Measurements from ENCODE around the gene PRR14L.
"Not testable (repeated sequence)": the region's sequence is repeated elsewhere in the genome, so short reads cannot be mapped to it uniquely, and the experiment has no call there.

PRR14L gene

DNA sequence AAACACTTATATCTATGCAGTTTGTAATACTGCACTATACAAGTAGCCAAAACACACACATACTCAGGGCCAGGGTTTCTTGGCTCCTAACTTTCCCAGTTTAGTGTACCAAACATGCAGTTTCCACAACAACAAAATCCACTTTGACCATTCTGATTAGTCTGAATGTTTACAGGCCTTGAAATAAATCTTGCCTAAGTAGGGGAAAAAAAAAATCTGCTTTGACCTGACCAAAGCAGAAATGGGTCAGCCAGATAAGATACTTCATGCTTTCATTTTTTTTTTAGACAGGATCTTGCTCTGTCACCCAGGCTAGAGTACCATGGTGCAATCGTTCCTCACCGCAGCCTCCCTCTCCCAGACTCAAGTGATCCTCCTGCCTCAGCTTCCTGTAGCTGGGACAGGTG lies 10.1 kb downstream of the PRR14L start:
- no peak for DNase-seq

DNA sequence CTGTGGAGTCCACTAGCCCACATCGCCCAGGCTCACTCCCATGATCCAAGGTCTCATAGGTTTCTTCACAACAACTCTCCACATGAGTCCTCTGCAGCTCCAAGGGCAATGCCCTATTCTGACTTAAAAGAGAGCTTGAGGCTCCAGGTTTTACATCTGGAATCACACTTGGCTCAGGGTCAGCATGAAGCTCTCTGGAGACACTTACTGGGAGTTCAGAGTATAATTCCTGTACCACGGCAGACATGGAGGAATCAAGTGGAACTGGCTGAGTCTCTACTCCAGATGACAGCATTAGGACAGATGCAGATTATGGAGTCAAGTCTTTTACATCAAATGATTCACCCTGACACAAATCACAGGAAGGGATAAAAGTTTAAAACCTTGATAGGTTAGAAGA lies 11.4 kb downstream of the PRR14L start:
- DNase-seq = no peak

DNA sequence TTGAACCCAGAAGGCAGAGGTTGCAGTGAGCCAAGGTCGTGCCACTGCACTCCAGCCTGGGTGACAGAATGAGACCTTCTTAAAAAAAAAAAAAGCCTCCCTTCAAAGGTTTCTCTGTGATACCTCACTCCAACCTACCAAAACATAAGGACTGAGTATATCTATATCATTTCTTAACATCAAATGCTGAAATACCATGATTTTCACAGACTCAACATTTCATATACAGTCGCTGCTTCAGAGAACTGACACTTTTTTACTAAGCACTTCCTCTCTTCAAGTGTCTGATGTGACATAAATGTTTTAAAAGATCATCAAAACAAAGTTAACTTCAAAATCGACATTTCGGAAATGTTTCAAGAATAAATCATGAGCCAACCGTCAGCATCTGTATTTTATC lies 12.0 kb downstream of the PRR14L start:
- DNase-seq = no peak

DNA sequence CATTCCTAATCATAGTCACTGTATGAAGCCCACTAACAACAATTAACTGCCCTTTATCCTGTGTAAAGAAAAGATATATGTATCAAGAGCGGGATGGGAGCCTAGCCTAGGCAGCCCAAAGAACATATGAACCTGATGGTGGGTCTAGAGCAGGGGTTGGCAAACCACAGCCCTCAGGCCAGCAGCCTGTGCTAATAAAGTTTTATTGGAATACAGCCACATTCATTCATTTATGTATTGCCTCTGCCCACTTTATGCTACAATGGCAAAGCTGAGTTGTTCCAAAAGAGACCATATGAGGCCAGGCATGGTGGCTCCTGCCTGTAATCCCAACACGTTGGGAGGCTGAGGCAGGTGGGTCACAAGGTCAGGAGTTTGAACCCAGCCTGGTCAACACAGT lies 13.5 kb downstream of the PRR14L start:
- DNase-seq = no peak

DNA sequence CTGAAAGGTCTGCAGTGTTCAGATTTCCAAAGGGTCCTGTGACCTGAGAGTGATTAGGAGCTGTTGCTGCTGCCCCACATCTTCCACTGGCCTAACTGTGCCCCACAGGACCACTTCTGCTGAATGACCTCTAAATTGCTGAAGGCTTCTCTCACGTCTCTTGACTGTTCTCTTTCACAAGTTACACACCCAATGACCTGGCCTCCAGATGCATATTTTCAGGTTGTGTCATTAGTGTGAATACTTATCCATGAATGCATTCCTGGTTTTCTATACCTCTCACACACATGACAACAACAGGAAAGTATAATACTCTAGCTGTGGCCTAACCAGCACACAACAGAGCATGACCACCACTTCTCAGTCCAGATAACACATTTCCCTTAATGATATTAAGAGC lies 15.4 kb downstream of the PRR14L start:
- no peak for DNase-seq

DNA sequence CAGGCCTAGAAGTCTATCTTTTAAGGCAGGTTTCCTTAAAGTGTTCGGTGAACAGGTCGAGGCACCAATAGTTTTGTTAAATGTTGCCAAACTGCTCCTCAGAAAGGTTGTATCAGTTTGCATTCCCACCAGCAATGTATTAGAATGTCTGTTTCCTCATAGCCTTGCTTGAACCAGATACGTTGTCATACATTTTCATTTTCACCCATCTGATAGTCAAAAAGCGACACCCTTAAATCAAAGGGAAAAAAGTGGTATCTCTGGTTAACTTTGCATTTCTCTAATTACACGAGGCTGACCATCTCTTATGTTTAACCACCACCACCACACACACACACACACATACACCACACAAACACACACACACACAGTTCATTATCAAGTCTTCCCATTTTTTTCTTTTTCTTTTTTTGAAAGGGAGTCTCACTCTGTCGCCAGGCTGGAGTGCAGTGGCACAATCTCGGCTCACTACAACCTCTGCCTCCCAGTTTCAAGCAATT lies 16.3 kb downstream of the PRR14L start:
- no peak for DNase-seq

DNA sequence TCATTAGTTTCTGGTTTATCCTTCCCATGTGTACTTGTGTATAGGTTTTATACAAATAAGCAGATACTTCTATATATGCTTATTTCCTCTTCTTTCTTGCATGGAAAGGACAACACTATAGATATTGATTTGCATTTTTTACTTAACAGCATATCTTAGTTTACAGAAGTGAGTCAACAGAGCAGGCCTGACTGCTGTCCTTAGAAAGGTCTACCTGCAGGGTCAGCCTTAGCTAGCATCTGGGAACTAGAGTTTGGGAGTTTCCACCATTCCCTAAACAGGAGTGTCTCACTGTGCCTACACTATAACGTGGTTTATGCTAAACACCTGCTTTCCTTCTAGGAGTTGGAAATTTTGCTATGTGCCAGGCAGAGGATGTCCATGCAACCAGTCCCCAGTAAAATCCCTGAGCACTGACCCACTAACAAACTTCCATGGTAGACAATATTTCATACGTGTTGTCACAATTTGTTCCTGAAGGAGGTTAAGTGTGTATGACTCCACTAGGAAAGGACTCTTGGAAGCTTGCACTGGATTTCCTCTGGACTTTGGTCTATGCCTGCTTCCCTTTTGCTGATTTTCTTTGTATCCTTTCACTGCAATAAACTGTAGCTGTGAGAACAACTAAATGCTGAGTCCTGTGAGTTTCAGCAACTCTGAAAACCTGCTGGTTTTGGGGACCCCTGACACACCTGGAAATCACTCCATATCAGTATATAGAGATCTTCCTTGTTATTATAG lies 17.7 kb downstream of the PRR14L start:
- DNase-seq = no peak

DNA sequence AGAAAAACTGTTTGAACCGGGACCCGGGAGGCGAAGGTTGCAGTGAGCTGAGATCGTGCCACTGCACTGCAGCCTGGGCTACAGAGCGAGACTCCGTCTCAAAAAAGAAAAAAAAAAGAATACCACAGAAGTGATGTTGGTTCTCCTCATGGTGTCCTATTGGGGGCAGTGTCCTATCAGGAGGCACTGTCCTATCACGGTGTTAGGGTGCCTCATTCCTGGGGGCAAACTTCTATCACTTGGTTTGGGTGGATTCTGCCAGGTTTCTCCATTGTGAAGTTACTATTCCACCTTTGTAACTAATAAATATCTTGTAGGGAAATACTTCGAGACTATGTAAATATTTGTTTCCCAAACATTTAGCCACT lies 19.6 kb downstream of the PRR14L start:
- no peak for DNase-seq

DNA sequence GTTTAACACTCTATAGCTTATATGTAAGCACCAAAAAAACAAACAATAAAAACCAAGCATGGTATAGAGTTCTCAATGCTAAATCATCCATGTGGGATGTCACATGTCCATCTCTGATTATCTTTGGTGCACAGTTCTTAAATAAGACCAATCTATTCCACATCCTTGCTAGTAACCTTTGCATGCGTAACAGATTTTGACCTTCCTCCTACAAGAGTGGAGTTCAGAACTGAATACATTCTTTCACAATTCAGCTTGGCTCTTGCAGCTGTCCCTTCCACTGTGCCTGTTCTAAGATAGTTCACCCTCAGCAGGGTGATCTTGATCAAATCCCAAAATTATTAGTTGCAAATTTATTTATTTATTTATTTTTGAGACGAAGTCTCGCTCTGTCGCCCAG lies 21.1 kb downstream of the PRR14L start:
- DNase-seq = no peak

DNA sequence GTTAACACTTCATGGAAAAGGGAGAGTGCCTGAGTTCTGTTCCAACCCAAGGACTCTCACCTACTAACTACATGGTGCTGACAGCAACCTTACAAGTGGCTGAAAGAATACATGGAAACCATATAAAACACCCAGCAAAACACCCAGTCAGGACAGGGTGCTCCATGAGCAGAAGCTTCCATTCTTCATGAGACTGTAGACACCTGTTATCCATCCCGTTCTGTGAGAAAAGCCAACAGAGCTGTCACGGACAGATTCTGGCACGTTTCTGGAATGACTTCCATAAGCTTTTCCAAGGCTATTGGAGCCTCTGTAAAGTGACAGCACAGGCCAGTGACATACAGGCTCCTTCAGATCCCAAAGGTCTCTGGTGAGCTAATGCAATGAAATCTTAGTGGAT lies 23.2 kb downstream of the PRR14L start:
- DNase-seq = no peak

DNA sequence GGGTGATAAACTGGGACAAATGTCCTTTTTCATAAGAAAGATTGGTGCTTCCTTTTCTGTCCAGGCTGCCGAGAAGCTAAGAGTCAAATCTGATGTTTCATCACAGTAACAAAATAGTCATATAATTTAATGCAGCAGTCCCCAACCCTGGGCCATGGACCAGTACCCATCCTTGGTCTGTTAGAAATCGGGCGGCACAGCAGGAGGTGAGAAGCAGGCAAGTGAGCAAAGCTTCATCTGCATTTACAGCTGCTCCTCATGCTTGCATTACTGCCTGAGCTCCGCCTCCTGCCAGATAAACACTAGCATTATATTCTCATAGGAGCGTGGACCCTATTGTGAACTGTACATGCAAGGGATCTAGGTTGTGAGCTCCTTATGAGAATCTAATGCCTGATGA lies 26.2 kb downstream of the PRR14L start:
- DNase-seq = no peak

DNA sequence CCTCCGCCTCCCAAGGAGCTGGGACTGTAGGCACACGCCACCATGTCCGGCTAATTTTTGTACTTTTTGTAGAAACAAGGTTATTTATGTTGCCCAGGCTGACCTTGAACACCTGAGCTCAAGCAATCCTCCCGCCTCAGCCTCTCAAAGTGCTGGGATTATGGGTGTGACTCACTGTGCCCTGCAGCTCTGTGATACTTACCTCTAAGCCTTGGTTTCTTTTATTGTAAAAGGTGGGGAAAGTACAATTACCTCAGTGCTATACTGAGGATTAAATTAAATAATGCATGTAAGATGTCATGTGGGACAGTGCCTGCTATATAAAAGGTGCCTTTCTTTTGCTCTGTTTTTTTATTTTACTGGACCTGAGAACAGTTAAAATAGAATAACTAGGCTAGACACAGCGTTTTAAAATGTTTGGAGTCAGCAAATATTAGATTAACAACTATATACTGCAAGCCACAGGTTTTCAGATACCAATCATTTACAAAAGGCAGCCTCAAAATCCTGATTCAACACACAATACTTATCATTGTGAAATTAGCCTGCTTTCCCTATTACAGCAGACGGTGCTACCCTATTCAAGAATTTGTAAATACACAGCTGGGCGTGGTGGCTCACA lies 30.0 kb downstream of the PRR14L start:
- DNase-seq = no peak

DNA sequence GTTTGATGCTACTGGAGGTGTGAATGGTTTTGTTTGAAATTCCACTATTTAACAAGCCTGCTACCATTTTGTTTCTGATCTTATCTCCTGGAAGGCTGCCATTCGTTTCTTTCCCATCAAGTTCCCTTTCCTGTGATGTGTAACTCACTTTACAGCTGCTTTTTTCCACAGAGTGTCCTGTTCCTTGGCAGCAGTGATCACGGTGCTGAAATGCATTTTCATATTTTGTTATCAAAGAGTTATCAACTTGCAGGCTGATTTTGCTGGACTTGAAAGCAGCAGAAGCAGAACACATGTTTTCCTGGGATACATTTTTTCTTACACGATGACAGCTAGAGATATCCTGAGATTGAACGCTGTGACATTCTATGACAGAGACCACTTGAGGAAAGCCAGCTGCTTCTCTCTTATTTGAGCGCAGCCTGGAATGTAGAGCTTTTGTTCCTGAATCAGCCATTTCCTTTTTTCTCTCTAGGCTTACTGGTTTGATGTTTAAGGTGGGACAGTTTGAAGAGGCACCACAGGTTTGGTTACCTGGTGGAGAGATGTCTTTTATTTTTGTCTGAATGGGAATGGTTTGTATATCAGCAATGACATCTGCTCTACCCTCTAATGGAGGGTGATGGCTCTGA lies 34.7 kb downstream of the PRR14L start:
- no peak for DNase-seq

DNA sequence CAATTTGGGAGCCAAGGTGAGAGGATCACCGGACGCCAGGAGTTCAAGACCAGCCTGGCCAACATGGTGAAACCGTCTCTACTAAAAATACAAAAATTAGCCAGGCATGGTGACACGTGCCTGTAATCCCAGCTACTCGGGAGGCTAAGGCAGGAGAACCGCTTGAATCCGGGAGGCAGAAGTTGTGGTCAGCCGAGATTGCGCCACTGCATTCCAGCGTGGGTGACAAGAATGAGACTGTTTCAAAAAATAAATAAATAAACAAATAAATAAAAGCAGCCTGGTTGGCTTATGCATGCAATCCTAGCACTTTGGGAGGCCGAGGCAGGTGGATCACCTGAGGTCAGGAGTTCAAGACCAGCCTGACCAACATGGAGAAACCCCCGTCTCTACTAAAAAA lies 38.7 kb downstream of the PRR14L start:
- DNase-seq = not testable (repeated sequence)

DNA sequence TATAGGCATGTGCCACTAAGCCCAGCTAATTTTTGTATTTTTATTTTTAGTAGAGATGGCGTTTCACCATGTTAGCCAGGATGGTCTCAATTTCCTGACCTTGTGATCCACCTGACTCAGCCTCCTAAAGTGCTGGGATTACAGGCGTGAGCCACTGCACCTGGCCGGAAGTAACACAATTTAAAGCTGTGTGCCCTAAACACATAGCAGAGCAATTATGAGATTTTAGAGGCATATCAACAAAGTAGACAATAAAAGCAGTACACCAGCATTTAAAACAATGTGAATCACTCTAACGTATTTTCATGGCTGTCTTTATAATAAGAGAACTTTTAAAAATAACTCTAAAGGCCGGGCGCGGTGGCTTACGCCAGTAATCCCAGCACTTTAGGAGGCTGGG lies 42.4 kb downstream of the PRR14L start:
- no peak for DNase-seq

DNA sequence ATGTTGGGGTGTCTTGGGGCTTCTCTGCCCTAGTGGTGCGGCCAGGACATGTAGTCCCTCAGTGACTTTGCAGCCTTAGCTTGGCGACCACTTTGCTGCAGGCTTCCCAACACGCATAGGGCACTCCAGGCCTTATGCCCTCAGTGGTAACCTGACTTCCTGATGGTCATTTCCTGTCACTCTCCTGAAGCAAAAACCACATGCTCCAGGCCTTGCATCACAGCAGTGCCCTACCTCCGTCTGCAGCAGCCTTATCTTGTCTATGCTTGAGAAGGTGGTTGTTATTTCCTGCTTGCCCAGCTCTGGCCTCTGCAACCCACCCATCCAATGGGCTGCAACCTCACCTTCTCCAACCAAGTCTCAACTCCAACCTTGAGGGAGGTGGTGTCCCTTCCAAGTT lies 54.5 kb downstream of the PRR14L start:
- no peak for DNase-seq

DNA sequence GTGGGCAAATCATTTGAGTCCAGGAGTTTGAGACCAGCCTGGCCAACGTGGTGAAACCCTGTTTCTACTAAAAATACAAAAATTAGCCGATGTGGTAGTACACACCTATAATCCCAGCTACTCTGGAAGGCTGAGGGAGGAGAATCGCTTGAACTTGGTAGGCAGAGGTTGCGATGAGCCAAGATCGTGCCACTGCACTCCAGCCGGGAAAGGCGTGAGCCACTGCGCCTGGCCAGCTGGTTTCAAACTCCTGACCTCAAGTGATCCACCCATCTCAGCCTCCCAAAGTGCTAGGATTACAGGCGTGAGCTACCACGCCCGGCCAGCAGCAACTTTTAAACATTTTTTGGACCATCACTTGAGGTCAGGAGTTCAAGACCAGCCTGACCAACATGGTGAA lies 55.9 kb downstream of the PRR14L start:
- not testable (repeated sequence) for DNase-seq

DNA sequence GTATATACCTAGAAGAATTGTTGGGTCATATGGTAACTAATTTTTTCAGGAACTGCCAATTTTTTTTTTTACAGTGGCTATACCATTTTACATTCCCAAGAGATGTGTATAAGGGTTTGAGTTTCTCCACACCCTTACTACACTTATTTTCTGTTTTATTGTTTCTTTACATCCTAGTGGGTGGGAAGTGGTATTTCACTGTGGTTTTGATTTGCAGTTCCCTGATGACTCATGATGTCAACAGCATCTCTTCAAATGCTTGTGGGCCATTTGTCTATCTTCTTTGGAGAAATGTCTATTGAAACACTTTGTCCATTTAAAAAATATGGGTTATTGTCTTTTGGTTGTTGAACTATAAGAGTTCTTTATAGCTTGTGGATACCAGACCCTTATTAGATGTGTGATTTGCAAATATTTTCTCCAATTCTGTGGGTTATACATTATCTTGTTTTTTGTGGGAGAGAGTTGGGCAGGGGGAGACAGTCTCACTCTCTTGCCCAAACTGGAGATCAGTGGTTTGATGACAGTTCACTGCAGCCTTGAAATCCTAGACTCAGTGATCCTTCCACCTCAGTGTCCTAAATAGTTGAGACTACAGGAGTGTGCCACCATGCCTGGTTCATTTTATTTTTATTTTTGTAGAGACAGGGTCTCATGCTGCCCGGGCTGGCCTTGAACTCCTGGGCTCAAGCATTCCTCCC lies 57.6 kb downstream of the PRR14L start:
- no peak for DNase-seq

DNA sequence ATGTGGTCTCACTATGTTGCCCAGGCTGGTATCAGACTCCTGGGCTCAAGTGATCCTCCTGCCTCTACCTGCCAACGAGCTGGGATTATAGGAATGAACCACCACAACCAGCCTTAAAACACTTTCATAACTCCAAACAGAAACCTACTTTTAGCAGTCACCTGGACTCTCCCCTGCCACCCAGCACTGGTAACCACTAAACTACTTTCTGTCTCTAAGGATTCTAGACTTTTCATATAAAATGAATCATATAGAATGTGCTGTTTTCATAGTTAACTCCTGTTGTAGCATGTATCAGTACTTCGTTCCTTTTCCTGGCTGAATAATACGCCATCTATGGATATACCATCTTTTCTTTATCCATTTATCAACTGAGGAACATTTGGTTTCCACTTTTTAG lies 58.5 kb downstream of the PRR14L start:
- DNase-seq = no peak

DNA sequence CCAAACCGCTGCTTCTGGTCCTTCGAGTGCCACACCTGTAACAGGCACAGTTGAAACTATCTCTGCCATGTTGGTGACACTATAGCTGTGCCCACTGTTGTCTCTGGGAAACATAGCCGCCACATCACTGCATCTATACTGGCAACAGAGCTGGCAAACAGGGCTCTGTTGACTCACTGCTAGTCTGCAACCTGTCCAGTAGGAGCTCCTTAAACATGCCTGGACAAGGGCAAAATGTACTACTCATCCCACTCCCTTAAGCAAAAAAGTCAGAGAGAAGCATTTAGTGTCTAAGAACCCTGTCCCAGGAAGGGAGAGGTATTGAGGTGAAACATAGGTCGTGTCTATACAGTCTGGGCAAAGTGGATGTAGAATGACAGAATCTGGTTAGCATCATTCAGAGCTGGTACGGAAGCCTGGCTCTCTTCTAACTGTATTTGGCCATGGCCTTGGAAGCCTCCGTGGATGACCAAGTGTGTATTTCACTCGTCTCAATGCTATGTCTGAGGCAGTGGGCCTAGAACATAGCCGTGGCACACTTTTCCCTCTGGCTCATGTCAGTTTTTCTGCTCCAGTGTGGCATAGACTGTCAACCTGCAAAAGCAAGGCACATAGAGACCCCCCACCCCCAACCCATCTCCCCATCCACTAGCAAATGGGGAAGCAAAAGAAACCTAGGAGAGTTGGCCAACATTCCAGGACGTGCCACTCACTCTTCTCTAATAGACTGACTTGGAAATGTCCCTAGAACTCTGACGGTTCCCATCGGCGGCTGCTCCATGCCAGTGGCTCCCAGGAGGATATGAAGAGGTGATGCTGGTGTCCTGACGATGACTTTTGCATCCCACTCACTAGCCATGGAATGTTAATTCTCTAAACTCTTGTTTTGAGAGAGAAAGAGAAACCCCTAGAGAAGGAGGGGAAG lies 66.5 kb downstream of the PRR14L start:
- no peak for DNase-seq

DNA sequence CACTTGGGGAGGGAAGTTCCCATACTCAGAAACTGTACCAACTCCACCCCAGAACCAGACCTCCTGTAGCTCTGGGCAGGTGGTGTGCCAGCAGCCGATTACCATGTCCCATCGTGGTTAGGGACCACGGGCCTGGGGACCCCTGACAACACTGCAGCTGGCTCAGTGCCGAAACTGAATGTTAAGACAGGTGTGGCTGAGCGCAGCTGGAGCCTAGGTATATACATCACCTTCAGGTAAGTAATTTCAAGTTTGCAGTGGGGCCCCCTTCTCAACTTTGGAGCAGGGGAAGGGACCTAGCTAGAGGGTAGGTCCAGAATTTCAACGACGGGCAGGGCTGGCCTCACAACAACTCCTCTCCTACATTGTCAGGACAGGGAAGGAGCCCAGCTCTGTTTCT lies 67.2 kb downstream of the PRR14L start:
- no peak for DNase-seq
